ENCODE measurements around the gene CIT.

Gene CIT

GRCh38 chr12:119684711-119685369, 192.3 kb downstream of the CIT start:
- peak overlapping the region; percentile 85 to 89 for H3K27ac ChIP-seq (ENCODE audit: low read depth in 2 of 2, low read length in 2 of 2)
- peaks cover 47 to 70% of the 10 kb centered on the region in 2 donors for H3K4me1 ChIP-seq (ENCODE audit: control insufficient read depth in 2 of 2, insufficient read depth in 2 of 2, low read length in 2 of 2)

GRCh38 chr12:119683816-119684215, 193.3 kb downstream of the CIT start:
- Histone ChIP-seq H3K4me3 (ENCODE audit: low read length in 2 of 2) (peak overlapping the region in 1 of 2 donors; percentile 7), H3K9ac (ENCODE audit: low read depth in 1 of 2, low read length in 2 of 2) (peak overlapping the region in 1 of 2 donors; percentile 8), H3K4me1 (ENCODE audit: control insufficient read depth in 2 of 2, insufficient read depth in 2 of 2, low read length in 2 of 2) (peaks cover 51 to 80% of the 10 kb centered on the region in 2 donors), H3K36me3 (ENCODE audit: control insufficient read depth in 2 of 2, insufficient read depth in 2 of 2, low read length in 2 of 2) (peaks cover 25 to 27% of the 10 kb centered on the region in 2 donors), H3K9me3 (ENCODE audit: control insufficient read depth in 2 of 2, low read length in 2 of 2) (no peaks in the 10 kb centered on the region), H3K27me3 (ENCODE audit: control insufficient read depth in 2 of 2, insufficient read depth in 2 of 2, low read length in 2 of 2) (no peaks in the 10 kb centered on the region), H3K27ac (ENCODE audit: low read depth in 2 of 2, low read length in 2 of 2) (peak overlapping the region; percentile 85 to 89)

More at GRCh38 chr12:119684711-119685369, 192.3 kb downstream of the CIT start:
- Histone ChIP-seq H3K27me3 (ENCODE audit: control insufficient read depth in 2 of 2, insufficient read depth in 2 of 2, low read length in 2 of 2) (no peaks in the 10 kb centered on the region), H3K9ac (ENCODE audit: low read depth in 1 of 2, low read length in 2 of 2) (peak overlapping the region in 1 of 2 donors; percentile 5), H3K36me3 (ENCODE audit: control insufficient read depth in 2 of 2, insufficient read depth in 2 of 2, low read length in 2 of 2) (peaks cover 15 to 18% of the 10 kb centered on the region in 2 donors), H3K4me3 (ENCODE audit: low read length in 2 of 2) (no peak overlapping the region), H3K9me3 (ENCODE audit: control insufficient read depth in 2 of 2, low read length in 2 of 2) (no peaks in the 10 kb centered on the region)

GRCh38 chr12:119683413-119683812, 193.7 kb downstream of the CIT start:
- Histone ChIP-seq H3K9ac (ENCODE audit: low read depth in 1 of 2, low read length in 2 of 2) (peak overlapping the region in 1 of 2 donors; percentile 8), H3K4me1 (ENCODE audit: control insufficient read depth in 2 of 2, insufficient read depth in 2 of 2, low read length in 2 of 2) (peaks cover 54 to 83% of the 10 kb centered on the region in 2 donors), H3K27ac (ENCODE audit: low read depth in 2 of 2, low read length in 2 of 2) (peak overlapping the region; percentile 85 to 89)

GRCh38 chr12:119682639-119683252, 194.4 kb downstream of the CIT start:
- Histone ChIP-seq H3K36me3 (ENCODE audit: control insufficient read depth in 2 of 2, insufficient read depth in 2 of 2, low read length in 2 of 2) (peaks cover 35 to 37% of the 10 kb centered on the region in 2 donors), H3K4me1 (ENCODE audit: control insufficient read depth in 2 of 2, insufficient read depth in 2 of 2, low read length in 2 of 2) (peaks cover 50 to 82% of the 10 kb centered on the region in 2 donors), H3K9ac (ENCODE audit: low read depth in 1 of 2, low read length in 2 of 2) (peak overlapping the region in 1 of 2 donors; percentile 57), H3K9me3 (ENCODE audit: control insufficient read depth in 2 of 2, low read length in 2 of 2) (no peaks in the 10 kb centered on the region), H3K4me3 (ENCODE audit: low read length in 2 of 2) (no peak overlapping the region), H3K27ac (ENCODE audit: low read depth in 2 of 2, low read length in 2 of 2) (peak overlapping the region; percentile 85 to 89), H3K27me3 (ENCODE audit: control insufficient read depth in 2 of 2, insufficient read depth in 2 of 2, low read length in 2 of 2) (no peaks in the 10 kb centered on the region)

More at GRCh38 chr12:119683413-119683812, 193.7 kb downstream of the CIT start:
- Histone ChIP-seq H3K36me3 (ENCODE audit: control insufficient read depth in 2 of 2, insufficient read depth in 2 of 2, low read length in 2 of 2) (peaks cover 29 to 31% of the 10 kb centered on the region in 2 donors), H3K9me3 (ENCODE audit: control insufficient read depth in 2 of 2, low read length in 2 of 2) (no peaks in the 10 kb centered on the region), H3K27me3 (ENCODE audit: control insufficient read depth in 2 of 2, insufficient read depth in 2 of 2, low read length in 2 of 2) (no peaks in the 10 kb centered on the region), H3K4me3 (ENCODE audit: low read length in 2 of 2) (no peak overlapping the region)

- H3K4me1 ChIP-seq (ENCODE audit: control insufficient read depth in 2 of 2, insufficient read depth in 2 of 2, low read length in 2 of 2) = peaks cover 48 to 84% of the 10 kb centered on the region in 2 donors
- H3K4me3 ChIP-seq (ENCODE audit: low read length in 2 of 2) = peak overlapping the region in 1 of 2 donors; percentile 7
- peak overlapping the region; percentile 85 to 89 for H3K27ac ChIP-seq (ENCODE audit: low read depth in 2 of 2, low read length in 2 of 2)
Measured at GRCh38 chr12:119681728-119682638, 195.1 kb downstream of the CIT start.

GRCh38 chr12:119681111-119681510, 196.0 kb downstream of the CIT start:
- Histone ChIP-seq H3K4me3 (ENCODE audit: low read length in 2 of 2) (no peak overlapping the region), H3K4me1 (ENCODE audit: control insufficient read depth in 2 of 2, insufficient read depth in 2 of 2, low read length in 2 of 2) (peaks cover 44 to 78% of the 10 kb centered on the region in 2 donors), H3K9me3 (ENCODE audit: control insufficient read depth in 2 of 2, low read length in 2 of 2) (no peaks in the 10 kb centered on the region), H3K27me3 (ENCODE audit: control insufficient read depth in 2 of 2, insufficient read depth in 2 of 2, low read length in 2 of 2) (no peaks in the 10 kb centered on the region), H3K9ac (ENCODE audit: low read depth in 1 of 2, low read length in 2 of 2) (peak overlapping the region in 1 of 2 donors; percentile 57), H3K36me3 (ENCODE audit: control insufficient read depth in 2 of 2, insufficient read depth in 2 of 2, low read length in 2 of 2) (peaks cover 48 to 51% of the 10 kb centered on the region in 2 donors), H3K27ac (ENCODE audit: low read depth in 2 of 2, low read length in 2 of 2) (peak overlapping the region; percentile 85 to 89)

More at GRCh38 chr12:119681728-119682638, 195.1 kb downstream of the CIT start:
- Histone ChIP-seq H3K9ac (ENCODE audit: low read depth in 1 of 2, low read length in 2 of 2) (peak overlapping the region in 1 of 2 donors; percentile 57), H3K9me3 (ENCODE audit: control insufficient read depth in 2 of 2, low read length in 2 of 2) (no peaks in the 10 kb centered on the region), H3K36me3 (ENCODE audit: control insufficient read depth in 2 of 2, insufficient read depth in 2 of 2, low read length in 2 of 2) (peaks cover 40 to 43% of the 10 kb centered on the region in 2 donors), H3K27me3 (ENCODE audit: control insufficient read depth in 2 of 2, insufficient read depth in 2 of 2, low read length in 2 of 2) (no peaks in the 10 kb centered on the region)

GRCh38 chr12:119679490-119679889, 197.6 kb downstream of the CIT start:
- H3K9ac ChIP-seq (ENCODE audit: low read depth in 1 of 2, low read length in 2 of 2) = peak overlapping the region; percentile 1 to 57
- peaks cover 39 to 76% of the 10 kb centered on the region in 2 donors for H3K4me1 ChIP-seq (ENCODE audit: control insufficient read depth in 2 of 2, insufficient read depth in 2 of 2, low read length in 2 of 2)
- H3K27ac ChIP-seq (ENCODE audit: low read depth in 2 of 2, low read length in 2 of 2) = peak overlapping the region; percentile 85 to 89
- H3K36me3 ChIP-seq (ENCODE audit: control insufficient read depth in 2 of 2, insufficient read depth in 2 of 2, low read length in 2 of 2) = peaks cover 64 to 68% of the 10 kb centered on the region in 2 donors
- H3K9me3 ChIP-seq (ENCODE audit: control insufficient read depth in 2 of 2, low read length in 2 of 2) = no peaks in the 10 kb centered on the region
- H3K27me3 ChIP-seq (ENCODE audit: control insufficient read depth in 2 of 2, insufficient read depth in 2 of 2, low read length in 2 of 2) = no peaks in the 10 kb centered on the region
- peak overlapping the region in 1 of 2 donors; percentile 24 for H3K4me3 ChIP-seq (ENCODE audit: low read length in 2 of 2)

- Histone ChIP-seq H3K4me1 (ENCODE audit: control insufficient read depth in 2 of 2, insufficient read depth in 2 of 2, low read length in 2 of 2) (peaks cover 39 to 76% of the 10 kb centered on the region in 2 donors), H3K9me3 (ENCODE audit: control insufficient read depth in 2 of 2, low read length in 2 of 2) (no peaks in the 10 kb centered on the region), H3K27ac (ENCODE audit: low read depth in 2 of 2, low read length in 2 of 2) (peak overlapping the region; percentile 85 to 89)
Measured at GRCh38 chr12:119679081-119679480, 198.0 kb downstream of the CIT start.

GRCh38 chr12:119678459-119678858, 198.7 kb downstream of the CIT start:
- Histone ChIP-seq H3K9ac (ENCODE audit: low read depth in 1 of 2, low read length in 2 of 2) (peak overlapping the region in 1 of 2 donors; percentile 4), H3K4me3 (ENCODE audit: low read length in 2 of 2) (no peak overlapping the region), H3K36me3 (ENCODE audit: control insufficient read depth in 2 of 2, insufficient read depth in 2 of 2, low read length in 2 of 2) (peaks cover 74 to 75% of the 10 kb centered on the region in 2 donors), H3K27ac (ENCODE audit: low read depth in 2 of 2, low read length in 2 of 2) (peak overlapping the region; percentile 85 to 89), H3K9me3 (ENCODE audit: control insufficient read depth in 2 of 2, low read length in 2 of 2) (no peaks in the 10 kb centered on the region), H3K27me3 (ENCODE audit: control insufficient read depth in 2 of 2, insufficient read depth in 2 of 2, low read length in 2 of 2) (no peaks in the 10 kb centered on the region), H3K4me1 (ENCODE audit: control insufficient read depth in 2 of 2, insufficient read depth in 2 of 2, low read length in 2 of 2) (peaks cover 44 to 76% of the 10 kb centered on the region in 2 donors)

More at GRCh38 chr12:119679081-119679480, 198.0 kb downstream of the CIT start:
- no peak overlapping the region for H3K4me3 ChIP-seq (ENCODE audit: low read length in 2 of 2)
- peaks cover 68 to 72% of the 10 kb centered on the region in 2 donors for H3K36me3 ChIP-seq (ENCODE audit: control insufficient read depth in 2 of 2, insufficient read depth in 2 of 2, low read length in 2 of 2)
- no peaks in the 10 kb centered on the region for H3K27me3 ChIP-seq (ENCODE audit: control insufficient read depth in 2 of 2, insufficient read depth in 2 of 2, low read length in 2 of 2)
- H3K9ac ChIP-seq (ENCODE audit: low read depth in 1 of 2, low read length in 2 of 2) = peak overlapping the region in 1 of 2 donors; percentile 1

All from mucosa of rectum (tissue), 2 donors.